ENCODE measurements around the gene CENPVL1. TPM values are rescaled to one million over a fixed set of nuclear protein-coding genes. Genes with fewer than 3 reads are reported as not detected.

CENPVL1 gene
- total and polyA plus RNA-seq, 2 of the 4 experiments (the other 2 are of a cell fraction) = not detected

DNA sequence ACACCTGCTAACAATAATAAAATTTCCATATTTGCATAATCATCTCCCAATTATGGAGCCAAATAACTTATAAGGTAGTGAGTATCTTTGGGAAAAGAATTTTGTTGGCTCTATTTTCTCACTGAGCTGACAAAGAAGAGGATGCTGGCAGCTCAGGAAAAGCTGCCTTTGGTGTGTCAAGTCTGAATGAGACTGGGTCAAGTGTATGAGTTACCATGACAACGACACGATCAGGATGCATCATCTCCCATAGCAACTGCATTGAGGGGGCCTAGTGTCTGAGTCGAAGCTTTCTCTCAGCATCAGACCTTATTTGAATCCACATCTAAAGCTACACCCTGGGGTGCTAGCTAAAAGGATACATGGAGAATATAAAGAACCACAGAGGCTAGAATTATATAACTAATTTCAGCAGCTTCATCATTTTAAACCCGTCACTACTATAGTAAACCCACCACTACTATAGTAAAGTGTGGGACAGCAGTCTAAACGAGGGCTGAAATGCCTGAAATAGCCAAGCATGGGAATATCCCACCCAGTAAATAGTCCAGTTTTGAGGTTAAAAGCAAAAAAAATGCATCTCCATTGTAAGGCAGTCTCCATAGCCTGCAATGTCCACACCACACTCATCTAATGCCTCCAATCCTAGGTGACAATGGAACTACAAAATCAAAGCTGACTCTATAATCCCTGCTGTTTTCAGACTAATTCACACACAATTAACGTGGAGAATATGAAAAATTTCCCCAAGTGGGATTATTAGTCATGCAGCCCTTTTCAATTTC is 48.9 kb downstream of the CENPVL1 start:
- no peak for ATAC-seq (ENCODE audit: low read depth)
- Histone ChIP-seq H2BK120ac (ENCODE audit: low read depth, low read length) (no peak overlapping the region), H2AK5ac (ENCODE audit: low read depth, low read length) (no peak overlapping the region), H3K14ac (replicated peaks; ENCODE audit: low read depth, low read length) (no peak overlapping the region), H3K4me3 (ENCODE audit: insufficient read depth, low read depth, low read length) (no peak overlapping the region), H3K4ac (ENCODE audit: low read depth, low read length) (no peak overlapping the region), H2BK20ac (ENCODE audit: low read depth, low read length) (no peak overlapping the region), H4K91ac (ENCODE audit: insufficient read depth, low read depth, low read length) (no peak overlapping the region), H2AK9ac (replicated peaks; ENCODE audit: low read depth, low read length, poor library complexity) (no peak overlapping the region), H3K27me3 (ENCODE audit: control insufficient read depth, insufficient read depth, low read length) (peaks cover 4% of the 10 kb centered on the region), H4K5ac (ENCODE audit: low read depth, low read length) (no peak overlapping the region), H3K9me1 (ENCODE audit: insufficient read depth, low read length) (no peaks in the 10 kb centered on the region), H2BK15ac (ENCODE audit: low read depth, low read length) (no peak overlapping the region), H3K36me3 (ENCODE audit: control insufficient read depth, insufficient read depth, low read length) (no peaks in the 10 kb centered on the region), H3K4me2 (ENCODE audit: low read depth, low read length) (no peak overlapping the region), H2AFZ (replicated peaks; ENCODE audit: low read length, poor library complexity) (no peak overlapping the region), H3K9me3 (ENCODE audit: control insufficient read depth, insufficient read depth, low read length) (no peaks in the 10 kb centered on the region), H3K9ac (ENCODE audit: low read depth, low read length) (no peak overlapping the region), H3K27ac (ENCODE audit: insufficient read depth, low read length) (no peak overlapping the region), H3K56ac (ENCODE audit: extremely low read depth, insufficient read depth, low read length) (no peak overlapping the region), H3K18ac (ENCODE audit: low read depth, low read length) (no peak overlapping the region), H3K23ac (ENCODE audit: low read depth, low read length) (no peak overlapping the region), H4K8ac (ENCODE audit: low read depth in 2 of 2, low read length in 2 of 2) (no peak overlapping the region), H2BK5ac (ENCODE audit: low read depth, low read length, poor library complexity, severe bottlenecking) (no peak overlapping the region), H3K79me1 (ENCODE audit: low read depth in 1 of 2, low read length in 2 of 2) (no peaks in the 10 kb centered on the region), H3K4me1 (ENCODE audit: control insufficient read depth, insufficient read depth, low read length) (no peaks in the 10 kb centered on the region), H4K20me1 (ENCODE audit: insufficient read depth, low read length) (no peaks in the 10 kb centered on the region)
- no TSS peak for BruUV-seq (replicated peaks)
- in situ Hi-C loops (cut with MboI; ENCODE audit: low sequenced_read_pairs) = no loop called here
- DNase-seq = no peak
- WGBS, 2 experiments (ENCODE audit: extremely low coverage in 2 of 2, insufficient read length in 1 of 2) = no CpG with 5 or more reads among the region's 6 CpGs
- TF ChIP-seq FOS (IDR thresholded peaks at IDR 0.05; ENCODE audit: low read depth, low read length) (no peak), CEBPB (IDR thresholded peaks at IDR 0.05; ENCODE audit: low read depth, low read length) (no peak), MXI1 (IDR thresholded peaks at IDR 0.05; ENCODE audit: borderline replicate concordance, low read depth, low read length) (no peak), MAZ (IDR thresholded peaks at IDR 0.05; ENCODE audit: borderline replicate concordance, low read depth, low read length) (no peak)
- POLR2A ChIA-PET (ENCODE audit: unreplicated experiment) = no interaction called here
- dilution Hi-C loops (cut with HindIII; ENCODE audit: low sequenced_read_pairs, unreplicated experiment) = no loop called here
- CTCF ChIA-PET = no interaction called here
- intact Hi-C loops (cut with micrococcal nuclease) = no loop called here
